Pulmonary artery endothelial cell (primary cell): Measurements from ENCODE around the gene KCNK2. TPM values are rescaled to one million over a fixed set of nuclear protein-coding genes. Genes with fewer than 3 reads are reported as not detected.

Experiments
- DNase-seq: peaks from one replicate; pipeline ENCODE4 v3.0.0-alpha.2; 2011; ENCODE audit warnings: low read depth, low spot score
- total RNA-seq: library from RNA; depleted of rRNA; stranded (reverse); fragments of >200 nt; gene quantifications from 2 replicates; pipeline ENCODE4 v1.2.3, GENCODE V29; 2014

The KCNK2 gene, protein sequence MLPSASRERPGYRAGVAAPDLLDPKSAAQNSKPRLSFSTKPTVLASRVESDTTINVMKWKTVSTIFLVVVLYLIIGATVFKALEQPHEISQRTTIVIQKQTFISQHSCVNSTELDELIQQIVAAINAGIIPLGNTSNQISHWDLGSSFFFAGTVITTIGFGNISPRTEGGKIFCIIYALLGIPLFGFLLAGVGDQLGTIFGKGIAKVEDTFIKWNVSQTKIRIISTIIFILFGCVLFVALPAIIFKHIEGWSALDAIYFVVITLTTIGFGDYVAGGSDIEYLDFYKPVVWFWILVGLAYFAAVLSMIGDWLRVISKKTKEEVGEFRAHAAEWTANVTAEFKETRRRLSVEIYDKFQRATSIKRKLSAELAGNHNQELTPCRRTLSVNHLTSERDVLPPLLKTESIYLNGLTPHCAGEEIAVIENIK
- not detected in 2 replicates for total RNA-seq

DNA sequence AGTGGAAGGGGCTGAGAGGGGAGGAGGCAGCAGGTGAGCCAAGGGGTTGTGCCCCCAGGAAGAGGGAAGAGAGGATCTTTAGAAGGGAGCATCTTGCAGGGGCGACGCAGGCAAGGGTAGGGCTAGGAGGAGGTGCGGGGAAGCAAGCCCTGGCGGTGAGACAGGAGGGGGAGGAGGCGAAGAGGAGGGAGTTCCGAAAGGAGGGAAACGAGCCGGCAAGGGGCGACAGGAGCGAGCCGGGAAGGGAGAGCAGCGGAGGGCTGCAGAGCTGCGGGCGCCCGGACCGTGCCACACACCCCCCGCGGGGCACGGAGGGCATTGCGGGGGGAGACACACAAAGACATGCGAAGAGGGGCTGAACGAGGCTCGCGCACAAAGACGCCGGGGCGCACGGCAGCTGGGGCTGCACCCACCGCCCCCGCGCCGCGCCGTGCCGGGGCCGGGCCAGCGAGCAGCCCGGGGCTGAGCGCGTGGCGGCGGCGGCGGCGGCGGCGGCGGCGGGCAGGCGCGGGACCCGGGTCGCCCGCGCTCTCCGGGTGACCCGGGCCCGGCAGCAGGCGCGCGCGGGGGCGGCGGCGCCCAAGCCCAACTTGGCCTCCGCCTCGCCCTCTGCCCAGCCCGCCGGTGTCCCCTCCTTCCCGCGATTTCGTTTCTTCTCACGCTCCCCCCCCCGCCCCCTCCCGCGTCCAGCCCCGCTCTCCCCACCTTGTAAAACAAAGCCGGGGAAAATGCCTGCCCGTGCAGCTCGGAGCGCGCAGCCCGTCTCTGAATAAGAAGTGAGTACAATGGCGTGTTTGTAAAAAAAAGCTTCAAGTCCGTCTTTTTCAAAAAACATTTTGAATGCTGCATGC lies at the start of gene KCNK2:
Gene KCNK2 (plus strand): TSS at position 206 of the 851 bp plus-strand sequence. CDS start 649 bp downstream, outside the sequence.
- DNase-seq = no peak

DNA sequence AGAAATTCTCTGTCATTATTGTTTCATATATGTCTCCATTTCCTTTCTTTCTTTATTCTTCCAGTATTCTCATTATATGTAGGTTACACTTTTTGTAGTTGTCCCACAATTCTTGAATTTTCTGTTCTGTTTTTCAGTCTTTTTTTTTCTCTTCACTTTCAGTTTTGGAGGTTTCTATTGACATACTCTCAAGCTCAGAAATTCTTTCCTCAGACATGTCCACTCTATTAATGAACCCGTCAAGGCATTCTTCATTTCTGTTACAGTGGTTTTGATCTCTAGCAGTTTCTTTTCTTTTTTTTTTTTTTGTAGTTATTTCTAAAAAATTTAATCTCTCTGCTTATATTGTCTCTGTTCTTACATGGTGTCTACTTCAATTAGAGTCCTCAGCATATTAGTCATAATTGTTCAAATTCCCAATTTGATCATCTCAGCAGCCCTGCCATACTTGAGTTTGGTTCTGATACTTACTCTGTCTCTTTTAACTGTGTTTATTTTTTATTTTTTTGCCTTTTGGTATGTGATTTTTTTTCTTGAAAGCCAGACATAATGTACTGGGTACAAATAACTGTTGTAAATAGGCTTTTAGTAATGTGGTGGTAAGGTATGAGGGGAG lies 49.5 kb upstream of the KCNK2 start:
- no peak for DNase-seq

DNA sequence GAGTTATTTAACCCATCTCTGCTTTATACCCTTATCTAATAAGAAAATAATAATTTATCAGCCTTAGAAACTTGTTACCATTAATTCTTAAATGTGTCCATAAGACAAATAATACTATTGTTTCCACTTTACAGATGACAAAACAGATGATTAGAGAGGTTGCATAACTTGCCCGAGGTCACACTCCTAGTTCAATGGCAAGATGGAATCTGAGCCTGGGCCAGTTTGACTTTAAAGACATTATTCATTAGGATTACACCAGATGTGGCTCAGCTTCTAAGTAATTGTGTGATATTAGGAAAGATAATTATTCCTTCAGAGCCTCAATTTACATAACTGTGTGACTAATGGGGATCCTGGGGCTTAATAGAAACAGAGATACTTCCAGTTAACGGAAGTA lies 42.3 kb upstream of the KCNK2 start:
- DNase-seq = no peak

DNA sequence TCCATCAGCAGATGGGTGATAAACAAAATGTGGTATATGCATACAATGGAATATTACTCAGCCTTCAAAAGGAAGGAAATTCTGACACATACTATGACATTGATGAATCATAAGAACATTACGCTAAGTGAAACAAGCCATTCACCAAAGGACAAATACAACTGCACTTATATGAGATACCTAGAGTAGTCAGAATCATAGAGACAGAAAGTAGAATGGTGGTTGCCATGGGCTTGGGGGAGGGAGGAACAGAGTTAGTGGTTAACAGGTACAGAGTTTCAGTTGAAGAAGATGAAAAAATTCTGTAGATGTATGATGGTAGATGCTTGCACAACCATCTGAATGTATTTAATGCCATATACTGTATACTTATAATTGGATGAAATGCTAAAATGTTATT lies 39.1 kb upstream of the KCNK2 start:
- DNase-seq = no peak

DNA sequence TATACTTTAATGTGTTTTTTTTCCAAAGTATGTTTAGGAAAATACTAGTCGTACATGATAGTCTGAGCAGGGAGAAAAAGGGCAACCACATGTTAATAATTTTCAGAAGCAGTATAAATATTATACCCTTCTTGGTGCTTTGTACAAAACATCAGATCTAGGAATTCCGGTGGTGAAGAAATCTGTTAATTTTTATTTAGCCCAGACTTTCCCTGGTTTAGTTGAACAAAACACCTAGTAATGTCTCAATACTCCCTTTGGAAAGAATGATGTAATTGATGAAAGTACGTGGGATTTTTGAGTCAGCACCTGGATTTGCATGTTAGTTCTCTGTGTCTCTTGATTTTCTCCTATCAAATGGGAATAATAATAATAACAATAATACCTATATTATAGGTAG lies 38.4 kb upstream of the KCNK2 start:
- DNase-seq = no peak

DNA sequence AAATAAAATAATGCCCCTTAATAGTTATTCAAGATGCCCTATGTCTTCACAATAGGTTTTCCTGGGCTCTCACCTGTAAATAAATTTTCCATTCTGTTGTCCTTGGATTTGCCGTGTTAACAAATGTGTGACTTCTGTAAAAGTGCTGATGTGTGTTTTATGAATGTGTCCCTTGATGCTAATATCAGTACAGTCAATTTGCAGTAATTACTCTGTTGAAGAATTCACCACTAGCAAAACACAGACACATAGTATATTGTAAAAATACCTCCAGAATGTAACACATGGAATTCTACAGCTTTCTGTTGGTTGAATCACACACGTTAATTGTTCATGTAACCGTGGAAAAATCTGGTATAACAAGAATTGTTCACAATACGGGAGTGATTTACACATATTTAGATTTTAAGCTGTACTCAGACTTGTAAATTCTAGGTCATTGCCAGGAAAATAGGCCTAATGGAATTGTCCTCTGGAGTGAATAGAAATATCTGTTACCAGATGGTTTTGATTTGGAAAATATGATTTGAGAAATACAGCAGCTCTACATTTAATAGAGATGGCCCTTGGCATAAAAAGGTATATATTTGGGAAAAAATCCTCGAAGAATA lies 36.7 kb upstream of the KCNK2 start:
- DNase-seq = no peak

DNA sequence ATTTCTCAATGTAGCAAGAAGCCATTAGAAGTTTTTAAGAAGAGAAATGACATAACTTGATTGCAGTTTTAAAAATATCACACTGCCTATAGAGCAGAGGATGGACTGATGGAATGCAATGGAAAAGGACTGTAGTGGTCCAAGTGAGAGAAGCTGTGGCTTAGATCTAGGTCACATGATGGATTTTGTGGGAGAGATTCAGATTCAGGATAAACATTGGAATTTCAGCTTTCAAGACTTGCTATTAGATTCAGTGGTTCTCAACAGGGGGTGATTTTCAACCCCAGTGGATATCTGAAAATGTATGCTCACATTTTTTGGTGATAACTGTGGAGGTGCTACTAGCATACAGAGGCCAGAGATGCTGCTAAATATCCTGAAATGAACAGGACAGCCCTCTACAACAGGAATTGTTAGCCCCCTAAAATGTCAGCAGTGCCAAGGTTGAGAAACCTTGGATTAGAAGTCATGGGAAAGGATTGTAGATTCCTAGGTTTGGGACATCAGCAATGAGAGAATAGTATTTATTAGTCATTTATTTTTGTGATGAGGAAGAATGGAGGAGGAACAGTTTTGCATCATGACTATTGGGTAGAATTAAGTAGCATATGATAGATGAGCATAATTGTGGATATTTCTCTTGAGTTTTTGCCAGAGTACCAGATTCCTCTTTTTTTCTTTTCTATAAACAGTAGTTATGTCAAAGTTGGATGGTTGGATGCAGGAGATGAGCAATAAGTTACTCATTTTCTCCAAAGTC lies 30.1 kb upstream of the KCNK2 start:
- DNase-seq = no peak

DNA sequence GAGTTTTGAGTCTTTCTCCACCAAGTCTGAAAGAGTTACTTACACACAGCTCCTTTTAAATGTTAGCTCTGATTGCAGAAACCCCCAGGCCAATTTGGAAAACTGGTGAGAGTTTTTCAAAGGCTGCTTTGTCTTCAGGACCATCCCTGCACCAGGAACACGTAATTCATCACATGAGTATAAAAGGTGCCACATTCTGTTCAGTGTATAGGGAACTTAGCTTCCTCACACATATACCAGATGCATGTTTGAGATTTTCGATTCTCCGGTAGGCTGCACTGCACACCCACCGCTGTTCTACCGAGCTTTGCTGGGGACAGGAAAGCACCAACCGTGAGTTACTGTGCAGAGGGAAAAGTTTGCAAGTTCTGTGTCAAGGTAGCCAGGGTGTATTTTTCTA lies 28.3 kb upstream of the KCNK2 start:
- no peak for DNase-seq

DNA sequence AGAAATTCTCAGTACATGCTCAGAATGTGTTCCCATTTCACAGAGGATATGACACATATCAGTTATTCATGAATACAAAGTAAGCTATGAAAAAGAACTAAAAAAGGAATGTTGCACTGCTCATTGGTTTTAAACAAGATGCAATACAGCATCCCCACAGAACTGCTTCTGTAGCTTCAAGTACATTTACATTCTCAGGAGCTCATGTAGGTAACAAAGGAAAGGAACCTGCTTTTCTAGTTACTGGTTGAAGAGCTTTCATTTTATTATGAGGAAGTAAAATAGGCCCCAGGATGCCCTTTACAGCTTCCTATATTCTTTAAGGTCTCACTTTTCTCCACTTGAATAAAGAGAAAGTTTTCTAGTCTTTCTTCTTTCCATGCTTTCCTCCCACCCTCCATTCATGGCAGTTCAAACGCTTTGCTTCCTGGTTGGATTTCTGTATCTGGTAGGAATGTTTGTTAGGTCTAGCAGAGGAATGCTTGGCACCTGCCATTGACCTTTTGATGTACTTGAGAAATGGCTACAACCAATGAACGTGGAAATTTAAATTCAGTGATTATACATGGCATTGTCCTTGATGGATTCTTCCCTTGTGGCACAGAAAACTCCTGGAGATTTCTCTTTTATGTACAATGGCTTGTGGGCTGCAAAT lies 27.1 kb upstream of the KCNK2 start:
- no peak for DNase-seq

DNA sequence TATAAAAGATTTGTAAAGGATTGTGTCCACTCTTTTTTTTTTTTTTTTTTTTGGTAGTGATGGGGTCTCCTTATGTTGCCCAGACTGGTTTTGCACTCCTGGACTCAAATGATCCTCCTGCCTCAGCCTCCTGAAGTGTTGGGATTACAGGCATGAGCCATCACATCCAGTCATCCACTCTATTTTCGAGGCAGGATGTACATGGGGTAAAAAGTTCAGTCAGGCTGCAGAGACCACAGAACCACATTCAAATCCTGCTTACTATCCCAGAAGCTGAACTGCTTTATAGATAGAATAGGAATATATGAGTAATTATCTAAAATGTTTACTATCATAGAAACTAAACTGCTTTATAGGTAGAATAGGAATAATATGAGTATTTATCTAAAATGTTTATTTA lies 26.0 kb upstream of the KCNK2 start:
- no peak for DNase-seq

DNA sequence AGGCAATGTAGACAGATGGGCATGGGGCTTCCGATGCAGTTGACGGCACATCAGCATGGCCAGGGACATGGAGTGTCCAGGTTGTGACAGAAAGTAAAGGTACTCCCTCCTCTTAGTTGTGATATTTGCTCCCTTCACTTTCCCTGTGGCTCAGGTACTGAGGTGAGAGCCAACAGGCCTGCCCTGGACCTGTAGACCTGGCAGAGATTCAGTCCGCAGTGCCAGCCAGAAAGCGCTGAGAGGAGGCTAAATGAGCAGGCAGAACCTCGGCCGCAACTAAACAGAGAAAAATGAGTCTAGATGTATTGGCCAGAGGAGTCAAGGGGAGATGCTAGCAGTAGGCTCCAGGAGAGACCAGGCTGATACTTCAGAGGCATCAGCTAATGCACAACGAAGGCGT lies 22.6 kb upstream of the KCNK2 start:
- no peak for DNase-seq

DNA sequence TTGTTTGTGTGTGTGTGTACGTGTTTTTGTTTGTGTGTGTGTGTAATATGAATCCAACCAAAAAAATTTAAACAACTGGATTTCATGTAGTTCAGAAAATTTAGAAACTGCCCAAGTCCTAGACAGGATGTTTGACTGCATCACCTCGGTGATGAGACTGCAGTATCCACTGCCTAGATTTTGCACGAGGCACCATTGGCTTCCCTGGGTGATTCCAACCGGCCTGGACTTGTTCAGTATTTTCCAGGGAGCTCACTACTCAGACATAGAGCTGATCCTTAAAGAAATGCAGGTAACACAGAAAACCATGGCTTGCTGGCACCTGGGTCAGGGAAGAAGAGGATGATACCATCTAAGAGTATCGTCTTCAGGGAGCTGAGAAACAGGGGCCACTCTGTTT lies 18.2 kb upstream of the KCNK2 start:
- DNase-seq = no peak

DNA sequence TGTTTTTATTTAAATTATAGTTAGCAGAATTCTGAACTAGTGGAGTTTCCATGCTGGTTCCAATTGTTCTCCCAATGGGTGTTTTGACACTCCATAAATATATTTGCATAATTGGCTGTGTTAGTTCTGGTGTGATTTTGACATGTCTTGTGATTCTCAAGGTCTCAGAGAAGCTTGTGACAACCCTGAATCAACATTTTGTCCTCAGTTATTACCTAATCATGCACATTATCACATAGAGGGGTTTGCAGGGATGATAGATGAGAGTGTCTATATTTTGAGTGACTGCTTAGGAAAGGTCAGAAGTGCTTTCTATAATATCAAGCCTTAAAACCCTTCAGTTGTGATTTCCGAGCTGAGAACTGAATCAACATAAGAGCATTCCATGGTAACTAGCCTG lies 11.5 kb upstream of the KCNK2 start:
- DNase-seq = no peak

DNA sequence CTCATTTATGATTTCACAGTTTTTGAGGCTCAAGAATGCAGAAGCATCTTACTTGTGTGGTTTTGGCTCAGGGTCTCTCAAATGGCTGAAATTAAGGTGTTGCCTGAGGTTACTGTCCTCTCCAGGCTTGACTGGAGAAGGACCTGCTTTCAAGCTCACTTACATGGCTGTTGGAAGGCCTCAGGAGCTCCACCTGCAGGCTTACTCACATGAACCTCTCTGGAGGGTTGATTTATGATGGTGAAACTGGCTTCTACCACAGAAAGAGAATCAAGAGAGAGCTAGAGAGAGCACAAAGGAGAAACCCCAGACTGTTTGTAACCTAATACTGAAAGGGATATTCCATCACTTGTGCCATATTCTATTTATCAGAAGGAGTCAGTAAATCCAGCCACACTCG lies 6.2 kb upstream of the KCNK2 start:
- DNase-seq = no peak

DNA sequence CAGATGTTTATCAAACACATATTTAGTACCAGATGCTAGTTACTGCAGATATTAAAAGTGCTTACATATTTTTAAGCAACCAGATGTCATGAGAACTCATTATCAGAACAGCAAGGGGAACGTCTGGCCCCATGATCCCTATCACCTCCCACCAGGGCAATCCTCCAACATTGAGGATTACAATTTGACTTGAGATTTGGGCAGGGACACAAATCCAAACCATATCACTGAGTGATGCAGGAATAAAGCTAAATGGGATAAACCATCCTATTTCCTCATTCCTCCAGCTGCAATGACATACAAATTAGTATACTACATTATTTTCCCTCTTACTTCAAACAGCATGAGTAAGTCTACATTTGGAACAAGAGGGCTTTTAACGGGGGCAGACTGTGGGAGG lies 3.1 kb upstream of the KCNK2 start:
- DNase-seq = no peak

DNA sequence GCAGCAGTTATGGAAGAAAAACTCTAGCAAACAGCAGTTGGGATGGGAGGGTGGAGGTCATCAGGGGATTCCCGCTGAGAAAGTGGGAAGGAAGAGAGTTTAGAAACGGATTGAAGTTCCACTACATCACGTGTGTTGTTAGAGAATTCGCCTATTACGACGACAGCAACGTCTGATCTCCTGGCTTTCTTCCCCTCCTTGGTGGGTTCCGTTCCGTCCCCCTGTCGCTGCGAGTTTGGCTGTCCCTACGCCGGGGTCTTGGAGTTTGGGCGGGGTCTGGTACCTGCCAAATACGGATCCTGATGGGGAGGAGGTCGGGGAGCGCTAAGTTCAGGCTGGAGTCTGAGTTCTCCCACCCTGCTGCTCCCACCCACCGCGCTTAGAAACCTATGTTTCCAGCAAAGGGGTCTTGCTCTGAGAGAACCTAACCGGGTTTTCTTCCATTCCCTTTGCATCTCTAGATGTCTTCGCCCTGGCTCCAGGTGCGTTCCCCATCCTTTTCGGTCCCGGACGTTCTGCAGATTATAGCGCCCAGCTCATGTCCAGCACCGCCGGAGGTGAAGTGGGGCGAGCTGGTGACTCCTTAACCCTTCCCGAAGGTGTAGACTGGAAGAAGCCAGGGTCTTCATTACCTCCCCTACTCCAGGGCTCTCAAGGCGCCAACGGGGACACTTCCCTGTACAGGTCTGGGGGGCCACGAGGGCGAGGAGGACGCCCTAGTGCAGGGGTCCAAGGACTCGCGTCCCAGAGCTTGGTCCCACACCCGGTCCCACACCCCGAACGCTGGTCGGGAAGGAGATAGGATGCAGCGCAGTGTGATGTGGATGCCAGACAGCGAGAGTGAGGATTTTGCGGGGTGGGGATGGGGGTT lies 641 bp upstream of the KCNK2 start:
- DNase-seq = no peak

DNA sequence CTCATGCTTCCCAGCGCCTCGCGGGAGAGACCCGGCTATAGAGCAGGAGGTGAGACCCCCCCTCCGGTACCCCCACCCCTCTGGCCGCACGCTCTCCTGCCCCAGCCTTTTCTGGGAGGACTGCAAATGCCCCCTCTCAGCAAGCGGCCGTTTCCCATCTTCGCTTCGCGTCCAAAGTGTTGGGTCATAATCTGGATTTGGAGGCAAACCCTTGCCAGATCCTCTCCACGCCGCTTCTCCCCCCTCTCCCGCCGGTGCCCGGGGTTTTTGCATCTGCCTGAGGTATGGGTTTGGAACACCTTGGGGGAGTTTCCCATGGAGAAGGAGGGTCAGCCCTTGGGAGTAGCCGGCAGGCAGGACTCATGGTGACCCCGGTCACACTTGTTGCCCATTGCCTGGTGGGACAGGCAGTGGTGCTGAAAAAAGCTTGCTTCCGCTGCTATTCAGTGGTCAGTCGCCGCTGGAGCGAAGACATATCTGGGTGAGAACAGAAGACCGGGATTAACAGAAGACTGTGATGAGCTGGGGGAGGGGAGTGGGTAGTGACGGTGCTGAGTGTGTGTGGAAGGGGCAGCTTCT lies 935 bp downstream of the KCNK2 start:
- no peak for DNase-seq

DNA sequence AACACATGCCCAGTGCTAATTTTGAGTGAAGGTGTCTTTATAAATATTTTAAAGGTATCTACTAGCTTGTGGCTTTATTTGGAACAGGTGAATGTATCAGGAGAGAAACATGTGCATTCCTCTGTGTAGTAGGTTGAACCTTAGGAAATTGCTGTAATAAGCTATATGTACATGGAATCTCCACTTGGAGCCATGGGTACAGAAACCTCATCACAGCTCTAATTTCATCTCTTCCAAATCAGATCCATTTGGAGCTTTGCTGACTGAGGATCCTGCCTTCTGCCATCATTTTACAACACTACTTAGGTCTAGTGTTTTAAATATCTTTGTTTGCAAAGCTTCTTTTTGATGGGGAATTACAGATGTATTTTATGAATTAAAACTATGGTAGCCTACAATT lies 2.1 kb downstream of the KCNK2 start:
- no peak for DNase-seq

DNA sequence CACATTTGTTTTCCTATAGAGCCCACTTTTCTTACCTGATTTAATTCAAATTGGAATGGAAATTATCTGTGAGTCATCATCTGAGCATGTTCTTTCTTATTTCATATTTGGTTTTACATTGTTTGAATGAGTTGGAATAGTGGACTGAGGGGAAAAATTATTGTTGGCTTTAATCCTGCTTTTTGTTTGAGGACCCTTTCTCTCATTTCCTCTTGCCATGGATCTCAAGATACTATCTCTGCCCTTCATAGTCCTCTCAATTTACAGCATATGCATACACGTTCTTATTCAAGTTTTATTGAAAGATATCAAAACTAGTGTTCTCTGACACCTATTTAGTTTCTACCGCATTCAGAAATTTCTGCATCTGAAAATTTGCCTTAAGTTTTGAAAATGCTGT lies 5.1 kb downstream of the KCNK2 start:
- DNase-seq = no peak
